HG03521 (cell line): Measurements from ENCODE around the gene AUNIP.
"Not testable (repeated sequence)": the region's sequence is repeated elsewhere in the genome, so short reads cannot be mapped to it uniquely, and the experiment has no call there.

Source experiments
- ATAC-seq: cut with Tn5 transposase; IDR thresholded peaks from one replicate; pipeline ENCODE4 v1.9.1; 2021; ENCODE audit warnings: mild to moderate bottlenecking, moderate library complexity; ENCODE audit not compliant: unreplicated experiment

The AUNIP gene

DNA sequence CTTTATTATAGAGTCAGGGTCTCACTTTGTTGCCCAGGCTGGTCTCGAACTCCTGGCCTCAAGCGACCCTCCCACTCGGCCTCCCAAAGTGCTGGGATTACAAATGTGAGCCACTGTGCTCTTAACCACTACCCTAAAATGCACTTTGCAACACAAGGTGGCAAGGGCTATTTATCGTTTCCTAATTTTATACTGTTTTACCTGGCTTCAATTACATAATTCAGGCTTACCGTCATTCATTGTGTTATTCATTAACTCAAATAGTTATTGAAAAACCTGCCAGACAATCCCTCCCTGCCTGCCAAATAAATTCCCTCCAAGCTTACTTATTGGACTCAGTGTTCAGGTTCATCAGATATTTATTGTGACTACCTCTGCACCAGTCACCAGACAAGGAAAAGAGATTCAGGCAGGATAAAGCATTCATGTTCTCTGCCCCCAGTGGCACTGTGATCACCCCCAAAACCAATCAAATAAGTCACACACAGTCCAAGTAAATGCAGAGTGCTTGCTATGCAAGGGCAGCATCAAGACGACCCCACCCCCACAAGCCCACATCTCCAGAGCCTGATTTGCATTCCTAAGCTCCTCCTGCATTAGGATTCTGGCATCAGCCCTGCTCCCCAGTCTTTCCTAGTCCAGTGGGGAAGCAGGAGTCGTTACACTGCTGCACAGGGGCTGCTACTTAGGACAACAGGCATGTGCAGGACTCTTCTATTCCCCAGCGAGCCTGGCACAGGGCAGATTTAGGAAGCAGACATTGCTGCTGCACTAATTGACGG, 8.1 kb upstream of the AUNIP start:
- ATAC-seq: no peak

DNA sequence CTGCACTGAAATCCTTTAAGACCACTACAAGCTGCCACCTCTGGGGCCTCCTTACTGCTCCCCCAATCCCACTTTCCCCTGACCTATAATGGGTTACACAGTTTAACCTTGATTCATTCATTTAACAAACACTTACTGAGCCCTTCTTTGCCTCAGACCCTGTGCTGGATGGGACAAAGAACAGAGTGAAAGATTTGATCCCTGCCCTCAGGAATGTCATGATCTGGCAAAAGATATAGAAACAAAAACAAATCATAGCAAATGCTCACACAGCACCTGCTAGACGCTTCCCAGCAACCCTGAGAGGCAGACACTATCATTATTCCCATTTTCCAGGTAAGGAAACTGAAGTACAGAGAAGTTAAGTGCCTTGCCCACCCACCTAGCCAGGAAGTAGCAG, 7.0 kb upstream of the AUNIP start:
- ATAC-seq: no peak

DNA sequence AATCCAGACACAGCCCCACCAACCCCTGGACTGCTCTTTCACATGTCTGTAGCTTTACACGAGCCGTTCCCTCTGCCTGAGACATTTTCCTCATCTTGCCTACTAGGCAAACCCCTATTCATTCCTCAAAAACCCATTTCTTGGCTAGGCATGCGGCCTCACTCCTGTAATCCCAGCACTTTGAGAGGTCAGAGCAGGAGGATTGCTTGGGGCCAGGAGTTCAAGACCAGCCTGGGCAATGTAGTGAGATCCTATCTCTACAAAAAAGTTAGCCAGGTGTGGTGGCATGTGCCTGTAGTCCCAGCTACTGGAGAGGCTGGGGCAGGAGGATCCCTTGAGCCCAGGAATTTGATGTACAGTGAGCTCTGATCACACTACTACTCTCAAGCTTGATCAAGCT, 5.2 kb upstream of the AUNIP start:
- ATAC-seq: no peak

DNA sequence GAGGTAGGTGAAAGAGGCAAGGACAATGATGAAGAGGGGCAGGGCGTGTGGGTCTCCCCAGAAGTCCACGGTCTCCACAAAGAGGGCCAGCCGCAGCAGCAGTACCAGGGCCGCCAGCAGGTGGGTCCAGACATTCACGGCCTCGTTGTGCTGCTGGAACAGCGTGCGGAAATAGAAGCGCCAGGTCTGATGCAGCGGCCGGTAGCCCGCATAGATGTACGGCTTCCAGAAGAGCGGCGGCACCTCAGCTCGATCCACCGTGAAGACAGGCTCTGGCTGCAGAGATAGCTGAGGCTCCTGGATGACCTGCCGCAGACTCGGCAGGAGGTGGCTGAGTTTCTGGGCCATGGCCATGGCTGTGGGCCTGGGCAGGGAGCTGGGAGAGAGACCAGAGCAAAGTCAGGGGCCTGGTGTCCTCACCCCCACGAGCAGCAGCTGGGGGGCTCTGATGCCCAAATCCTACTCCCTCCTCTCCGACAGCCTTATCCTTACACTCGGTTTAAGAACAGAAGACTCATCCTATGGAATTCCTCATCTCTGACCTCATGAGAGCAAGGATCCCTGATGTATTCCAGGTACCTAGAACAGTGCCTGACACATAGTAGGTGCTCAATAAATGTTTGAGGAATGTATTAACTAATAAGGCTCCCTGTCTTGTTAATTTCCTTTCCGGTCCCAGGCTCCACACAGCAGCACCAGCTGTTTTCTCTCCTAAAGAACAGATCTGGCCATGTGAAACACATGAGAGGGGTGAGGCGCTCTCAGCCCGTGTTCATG, 4.4 kb upstream of the AUNIP start:
- ATAC-seq: no peak

DNA sequence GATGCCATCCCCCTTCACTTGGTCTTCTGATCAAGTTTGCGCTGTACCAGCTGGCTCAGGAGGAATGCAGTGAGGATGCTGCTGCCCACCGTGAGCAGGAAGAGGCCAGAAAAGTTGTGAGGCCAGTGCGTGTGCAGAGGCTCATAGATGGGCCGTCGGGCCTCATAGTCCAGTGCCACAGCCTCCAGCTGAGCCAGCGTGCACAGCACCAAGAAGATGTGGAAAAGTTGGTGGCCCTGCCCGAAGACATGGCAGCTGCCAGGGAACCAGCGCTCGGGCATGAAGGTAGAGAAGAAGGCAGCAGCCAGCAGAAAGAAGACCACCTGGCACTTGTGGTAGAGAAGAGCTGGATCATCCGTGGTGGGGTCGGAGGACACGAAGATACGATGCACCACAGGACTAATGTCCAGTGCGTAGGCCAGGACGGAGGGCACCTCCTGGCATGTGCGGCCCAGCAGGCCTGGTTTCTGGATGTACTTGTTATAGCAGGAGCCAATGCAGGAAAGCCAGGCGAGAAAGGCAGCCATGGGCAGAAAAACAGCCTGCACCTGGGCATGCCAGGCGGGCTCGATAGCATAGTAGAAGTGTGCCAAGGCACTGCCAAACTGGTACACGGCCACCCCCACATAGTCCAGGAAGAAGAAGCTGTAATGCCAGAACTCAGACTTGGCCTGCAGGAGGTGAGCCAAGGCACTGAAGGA, 3.7 kb upstream of the AUNIP start:
- no peak for ATAC-seq

DNA sequence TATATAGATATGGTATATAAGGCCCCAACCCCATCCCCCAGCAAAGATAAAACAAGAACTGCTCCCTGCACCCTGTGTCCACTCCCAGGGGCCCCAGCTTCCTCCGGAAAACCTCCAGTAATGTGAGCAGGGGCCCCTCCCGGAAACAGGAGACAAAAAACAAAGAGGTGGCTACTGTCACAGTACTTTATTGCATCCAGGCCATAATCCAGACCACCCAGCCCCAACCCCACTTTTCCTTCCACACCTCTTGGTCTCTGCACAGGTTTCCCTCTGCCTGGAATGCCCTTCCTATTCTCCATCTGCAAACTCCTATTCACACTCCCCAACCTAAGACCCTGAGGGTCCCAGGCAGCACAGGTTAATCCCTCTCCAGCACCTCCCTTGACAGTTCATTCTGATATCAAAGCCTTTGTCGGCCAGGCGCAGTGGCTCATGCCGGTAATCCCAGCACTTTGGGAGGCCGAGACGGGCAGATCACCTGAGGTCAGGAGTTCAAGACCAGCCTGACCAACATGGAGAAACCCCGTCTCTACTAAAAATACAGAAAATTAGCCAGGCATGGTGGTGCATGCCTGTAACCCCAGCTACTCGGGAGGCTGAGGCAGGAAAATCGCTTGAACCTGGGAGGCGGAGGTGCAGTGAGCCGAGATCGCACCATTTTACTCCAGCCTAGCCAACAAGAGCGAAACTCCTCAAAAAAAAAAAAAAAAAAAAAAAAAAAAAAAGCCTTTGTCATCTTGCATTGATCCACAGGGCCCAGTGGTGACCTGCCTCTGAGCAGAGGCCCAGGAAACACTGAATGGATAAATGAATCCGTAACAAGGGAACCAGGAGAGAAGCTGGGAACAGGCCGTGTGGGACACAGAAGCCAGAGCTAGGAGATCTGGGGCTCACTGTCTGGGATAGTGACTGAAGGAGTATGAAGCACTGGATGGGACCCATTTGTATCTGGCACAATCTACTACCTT, 2.3 kb upstream of the AUNIP start:
- ATAC-seq: no peak

DNA sequence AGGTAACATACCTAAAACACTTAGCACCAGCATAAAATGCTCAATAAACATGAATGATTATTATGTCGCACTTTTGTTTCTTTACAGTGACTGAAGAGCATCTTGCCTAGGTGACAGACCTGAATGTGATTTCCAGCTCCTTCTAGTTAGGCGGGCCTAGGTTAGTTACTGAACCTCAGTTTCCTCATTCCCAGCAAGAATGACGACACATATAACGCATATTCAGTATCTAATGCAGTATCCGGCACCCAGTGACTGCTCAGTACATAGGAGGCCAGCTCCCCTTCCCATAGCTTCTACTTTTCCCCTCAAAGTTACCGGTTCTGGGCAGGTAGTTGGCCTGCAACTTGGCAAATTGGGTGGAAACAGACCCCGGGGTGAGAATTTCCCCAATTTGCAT, 763 bp downstream of the AUNIP start:
- no peak for ATAC-seq

DNA sequence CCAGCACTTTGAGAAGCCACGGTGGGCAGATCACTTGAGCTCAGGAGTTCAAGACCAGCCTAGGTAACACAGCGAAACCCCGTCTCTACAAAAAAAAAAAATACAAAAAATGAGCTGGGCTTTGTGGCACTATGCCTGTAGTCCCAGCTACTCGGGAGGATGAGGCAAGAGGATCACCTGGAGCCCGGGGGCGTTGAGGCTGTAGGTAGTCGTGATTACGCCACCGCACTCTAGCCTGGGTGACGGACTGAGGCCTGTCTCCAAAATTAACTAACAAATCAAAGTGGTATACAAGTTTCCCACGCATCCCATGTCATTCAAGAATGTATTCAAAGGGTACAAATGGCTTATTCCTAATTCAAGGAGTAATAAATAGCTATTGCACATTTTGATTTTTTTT, 2.4 kb downstream of the AUNIP start:
- ATAC-seq: no peak

DNA sequence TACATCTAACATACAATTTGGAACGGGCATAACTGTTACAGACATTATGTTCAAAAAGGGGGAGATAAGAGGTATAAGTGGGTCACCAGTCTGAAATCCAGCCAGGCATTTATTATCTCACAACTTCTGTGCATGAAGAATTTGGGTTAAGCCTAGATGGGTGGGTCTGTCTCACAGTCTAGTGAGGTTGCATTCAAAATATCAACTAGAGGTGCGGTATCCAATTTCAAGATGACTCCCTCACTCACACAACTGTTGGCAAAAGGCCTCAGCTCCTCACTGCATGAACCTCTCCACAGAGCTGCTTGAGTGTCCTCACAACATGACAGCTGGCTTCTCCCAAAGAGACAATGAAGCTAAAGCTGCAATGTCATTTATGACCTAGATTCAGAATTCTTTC, 4.7 kb downstream of the AUNIP start:
- ATAC-seq: no peak

DNA sequence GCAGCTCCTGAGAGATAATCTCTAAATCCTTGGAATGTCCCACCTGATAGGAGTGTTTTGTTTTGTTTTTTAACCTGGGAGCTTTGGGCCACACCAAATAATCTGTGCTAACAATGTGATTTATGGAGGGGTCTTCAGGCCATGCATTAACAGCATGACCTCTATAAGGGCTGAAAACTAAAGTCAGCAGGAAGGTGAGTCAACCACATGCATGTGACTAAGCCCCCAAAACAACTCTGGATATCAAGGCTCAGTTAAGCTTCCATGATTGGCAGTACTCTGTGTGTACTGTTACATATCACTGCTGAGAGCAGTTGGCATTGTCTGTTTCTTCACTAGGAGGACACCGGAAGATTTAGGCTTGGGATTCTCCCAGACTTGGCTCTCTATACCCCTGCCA, 10.7 kb downstream of the AUNIP start:
- ATAC-seq: no peak

DNA sequence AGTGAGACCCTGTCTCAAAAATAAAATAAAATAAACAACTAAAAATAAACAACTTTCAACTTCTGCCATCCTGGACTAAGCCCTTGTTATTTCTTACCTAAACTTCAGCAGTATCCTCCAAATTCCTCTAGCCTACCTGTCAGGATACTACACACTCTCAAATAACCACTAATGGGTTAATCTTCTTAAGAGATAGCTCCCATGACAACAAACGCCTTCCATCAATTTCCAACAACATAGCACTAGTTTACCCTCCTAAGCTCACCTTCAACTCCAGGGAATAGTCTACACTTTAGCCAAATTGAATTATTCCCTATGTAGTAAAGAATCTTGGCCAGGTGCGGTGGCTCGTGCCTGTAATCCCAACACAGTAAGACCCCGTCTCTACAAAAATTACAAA, 11.3 kb downstream of the AUNIP start:
- no peak for ATAC-seq

DNA sequence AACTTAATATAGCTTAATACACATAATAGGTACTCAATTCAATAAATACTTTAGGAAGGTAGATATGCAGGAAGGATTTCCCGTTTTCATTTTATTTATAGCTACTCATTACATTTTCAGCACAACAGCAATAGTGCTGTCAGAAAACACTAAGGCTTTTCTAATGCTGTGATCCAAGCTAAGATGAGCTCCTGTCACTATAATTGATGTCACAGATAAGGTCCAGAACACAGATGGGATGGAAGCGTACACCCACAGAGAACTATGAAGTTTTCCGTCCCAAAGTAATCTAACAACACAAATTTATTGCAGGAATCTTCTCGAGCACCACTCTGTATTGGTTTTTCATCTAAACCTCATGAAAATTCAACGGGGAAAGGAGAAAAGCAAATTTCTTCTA, 13.6 kb downstream of the AUNIP start:
- ATAC-seq: no peak

DNA sequence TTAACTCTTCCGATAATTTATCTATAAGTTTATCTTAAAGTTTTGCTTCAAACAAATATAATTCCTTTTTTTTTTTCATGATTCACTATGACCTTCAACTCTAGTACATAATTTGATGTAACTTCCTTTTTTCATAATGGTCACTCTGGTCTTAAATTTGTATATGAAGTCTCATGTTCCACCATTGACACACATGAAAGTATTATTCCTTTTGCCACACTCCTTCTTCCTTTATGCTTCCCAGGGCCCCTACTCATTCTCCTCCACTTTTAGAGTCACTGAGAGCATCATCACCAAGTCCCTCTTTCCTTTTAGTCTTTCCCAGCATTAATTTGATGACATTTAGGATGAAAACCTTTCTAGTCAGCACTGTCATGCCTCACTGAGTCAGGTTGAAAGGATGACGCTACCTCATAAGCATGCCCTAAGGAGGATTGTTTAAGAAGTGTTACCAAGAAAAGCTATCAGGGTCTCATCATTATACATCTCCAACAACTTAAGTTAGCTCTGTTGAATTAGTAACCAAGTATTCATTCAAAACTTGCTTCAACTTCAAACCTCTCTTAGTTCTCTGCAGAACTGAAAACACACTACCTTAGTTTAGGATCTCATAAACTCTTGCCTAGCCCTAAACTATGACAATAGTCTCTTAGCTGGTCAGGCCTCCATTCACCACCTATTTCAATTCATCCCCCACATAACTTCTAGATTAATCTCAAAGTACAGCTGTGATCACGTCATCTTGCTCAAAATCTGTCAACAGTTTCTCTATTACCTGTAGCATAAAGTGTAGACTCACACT, 14.5 kb downstream of the AUNIP start:
- no peak for ATAC-seq

DNA sequence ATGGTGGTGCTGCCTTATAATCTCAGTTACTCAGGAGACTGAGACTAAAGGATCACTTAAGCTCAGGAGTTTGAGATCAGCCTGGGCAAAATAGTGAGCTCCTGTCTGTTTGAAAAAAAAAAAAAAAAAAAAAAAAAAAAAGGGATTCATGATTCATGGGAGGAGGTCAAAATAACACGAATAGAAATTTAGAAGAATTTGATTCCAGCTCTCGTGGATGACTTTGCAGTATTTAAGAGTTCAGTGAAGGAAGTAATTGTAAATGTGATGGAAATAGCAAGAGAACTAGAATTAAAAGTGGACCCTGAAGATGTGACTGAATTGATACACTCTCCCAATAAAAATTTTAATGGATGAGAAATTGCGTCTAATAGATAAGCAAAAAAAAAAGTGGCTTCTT, 15.8 kb downstream of the AUNIP start:
- ATAC-seq: no peak

DNA sequence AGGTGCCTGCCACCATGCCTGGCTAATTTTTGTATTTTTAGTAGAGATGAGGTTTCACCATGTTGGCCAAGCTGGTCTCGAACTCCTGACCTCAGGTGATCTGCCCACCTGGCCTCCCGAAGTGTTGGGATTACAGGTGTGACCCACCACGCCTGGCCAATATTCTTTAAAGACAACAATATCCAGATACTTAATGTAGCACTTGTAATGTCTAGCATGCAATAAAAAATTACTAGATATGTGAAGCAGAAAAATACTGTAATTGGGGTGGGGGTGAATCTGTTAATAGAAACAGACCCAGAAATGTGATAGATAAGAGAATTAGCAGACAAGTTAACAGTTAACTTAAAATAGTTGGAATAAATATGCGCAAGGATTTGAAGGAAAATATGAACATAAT, 19.4 kb downstream of the AUNIP start:
- ATAC-seq: not testable (repeated sequence)

DNA sequence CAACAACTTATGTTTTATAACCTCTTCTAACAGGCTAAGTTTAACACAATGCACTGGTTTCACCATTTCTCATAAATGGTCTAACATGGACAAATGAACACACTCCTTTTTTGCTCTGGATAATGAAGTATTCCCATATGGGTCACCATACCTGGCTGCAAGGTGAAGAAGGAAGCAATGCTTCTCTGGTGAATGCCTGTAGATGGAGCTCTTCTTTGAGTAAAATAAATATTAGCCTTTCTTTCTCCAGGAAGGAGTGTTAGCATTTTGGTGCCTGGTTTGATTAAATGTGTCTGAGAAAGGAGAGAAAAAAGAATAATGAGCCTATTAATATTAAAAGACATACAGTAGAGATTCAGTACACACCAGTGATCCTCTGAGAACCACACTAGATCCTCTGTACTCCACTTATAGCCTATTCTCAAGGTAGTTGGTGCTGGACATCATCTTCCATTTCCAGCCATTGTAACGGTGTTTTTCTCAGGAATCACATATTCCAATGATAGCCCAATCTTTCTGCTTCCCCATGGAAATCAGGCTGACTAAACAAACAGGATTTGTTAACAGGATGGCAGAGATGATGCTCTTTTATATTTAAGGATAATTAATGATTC, 21.9 kb downstream of the AUNIP start:
- no peak for ATAC-seq

DNA sequence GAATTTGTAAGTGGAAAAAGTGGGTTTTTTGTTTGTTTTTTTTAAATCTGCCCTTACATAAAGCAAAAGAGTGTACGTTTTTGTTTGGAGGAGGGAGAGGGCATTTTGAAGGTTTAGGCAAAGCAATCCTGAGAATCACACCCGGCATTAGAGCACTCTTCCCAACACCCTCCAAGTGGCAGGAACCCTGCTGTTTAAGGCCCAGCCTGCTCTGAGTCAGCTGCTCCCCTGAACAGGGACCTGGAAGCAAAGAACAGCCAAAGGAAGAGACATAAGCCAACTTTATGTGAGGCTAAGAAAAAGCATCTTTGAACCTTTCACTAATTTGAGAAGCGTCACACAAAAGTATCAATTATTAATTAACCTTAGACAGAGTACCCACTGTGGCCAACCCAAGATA, 22.6 kb downstream of the AUNIP start:
- no peak for ATAC-seq

DNA sequence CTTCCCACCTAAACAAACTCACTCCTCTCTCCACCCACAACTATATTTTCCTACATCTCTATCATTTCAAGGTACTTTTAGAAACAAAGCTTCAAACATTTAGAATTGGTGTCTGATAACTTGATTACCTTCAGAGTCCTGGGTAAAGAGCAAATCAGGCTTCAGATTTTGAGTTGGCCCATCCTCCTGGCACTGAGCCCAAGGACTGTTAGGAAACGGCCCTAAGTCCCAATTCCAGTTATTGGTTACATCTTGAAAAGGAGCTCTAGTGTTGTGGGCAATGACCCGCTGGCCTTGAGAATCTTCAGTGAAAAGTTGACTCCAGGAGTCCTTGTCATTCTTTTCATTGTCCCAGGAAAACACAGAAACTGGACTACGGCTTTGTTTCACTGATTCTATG, 24.4 kb downstream of the AUNIP start:
- no peak for ATAC-seq

DNA sequence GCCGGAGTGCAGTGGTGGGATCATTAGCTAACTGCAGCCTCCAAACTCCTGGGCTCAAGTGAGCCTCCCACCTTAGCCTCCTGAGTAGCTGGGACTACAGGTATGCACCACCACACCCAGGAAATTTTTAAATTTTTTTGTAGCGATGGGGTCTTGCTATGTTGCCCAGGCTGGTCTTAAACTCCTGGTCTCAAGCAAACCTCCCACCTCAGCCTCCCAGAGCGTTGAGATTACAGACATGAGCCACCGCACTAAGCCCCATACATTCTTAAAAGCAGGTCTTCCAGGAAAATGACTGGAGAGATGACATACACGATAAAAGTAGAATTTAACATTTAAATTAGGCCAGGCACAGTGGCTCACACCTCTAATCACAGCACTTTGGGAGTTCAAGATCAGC, 26.1 kb downstream of the AUNIP start:
- no peak for ATAC-seq
